ENCODE results near the gene GNPDA1. TPM values are rescaled to one million over a fixed set of nuclear protein-coding genes. Genes with fewer than 3 reads are reported as not detected.

Gene GNPDA1
- total RNA-seq (2013; cell fraction: nucleolus; rRNA removed), result 3.0 and 3.9 TPM in 2 replicates
- 2.6 and 3.2 TPM in 2 replicates for total RNA-seq (2014; rRNA removed)
- 3.0 and 3.5 TPM in 2 replicates for total RNA-seq (2014; rRNA removed; fragmentation: Illumina TruSeq; extraction: Trizol)
- 3.4 and 4.5 TPM in 2 replicates for total RNA-seq (2021)
- 8.0 TPM for polyA plus RNA-seq (2011; ENCODE audit: low read depth)
- polyA plus RNA-seq (2011; rRNA removed), result 0.68 and 1.0 TPM in 2 replicates
- 1.4 and 1.8 TPM in 2 replicates for polyA plus RNA-seq (2011; cell fraction: cytosol; rRNA removed)
- 1.1 and 1.2 TPM in 2 replicates for polyA plus RNA-seq (2011; cell fraction: nucleus; rRNA removed)
- polyA plus RNA-seq (2012), result 9.2 and 13.1 TPM in 2 replicates
- polyA plus RNA-seq (2014; fragmentation: Illumina TruSeq; extraction: Trizol), result 5.2 and 5.5 TPM in 2 replicates
- 10 to 100 TPM in 1 of 2 experiments, 1 to 10 TPM in 1; 5.8 to 11.9 TPM for polyA plus RNA-seq (2014; fragmentation: Nextera tagmentation; extraction: Ambion mirVana)
- polyA plus RNA-seq (2014; rRNA removed), result 2.2 and 2.6 TPM in 2 replicates
- 1 to 10 TPM; 3.0 to 4.5 TPM for polyA plus RNA-seq (2016; fragmentation: Nextera tagmentation; extraction: Ambion mirVana)
- polyA minus RNA-seq (2011; rRNA and poly(A)+ RNA removed), result 0.44 and 2.1 TPM in 2 replicates
- polyA minus RNA-seq (2011; cell fraction: cytosol; rRNA and poly(A)+ RNA removed), result 0.62 and 1.5 TPM in 2 replicates
- polyA minus RNA-seq (2011; cell fraction: nucleus; rRNA and poly(A)+ RNA removed), result 0.12 and 0.48 TPM in 2 replicates
- percentile 41 among the genes with signal in this experiment for Bru-seq, nascent RNA
- BruChase-seq, experiment 1, labeled RNA remaining after a 6-hour chase, result percentile 43 among the genes with signal in this experiment
- percentile 43 among the genes with signal in this experiment for BruChase-seq, experiment 2, labeled RNA remaining after a 2-hour chase
- long read RNA-seq, experiment 1, partial matches to known transcripts, result 0 of 2 reads
- long read RNA-seq, experiment 1, other reads (novel, unspliced or antisense), result 1 of 2 reads
- long read RNA-seq, experiment 2, transcript GNPDA1-201 (7 exons, 2,273 nt), result major isoform, 13 of 16 reads
- long read RNA-seq, experiment 2, partial matches to known transcripts, result 0 of 16 reads
- long read RNA-seq, experiment 2, other reads (novel, unspliced or antisense), result 1 of 16 reads

- H3K9ac ChIP-seq (ENCODE audit: control insufficient read depth, insufficient read depth, low read length), result peak within 1 kb of the TSS; percentile 65
- H2AFZ ChIP-seq (ENCODE audit: control insufficient read depth, low read depth, low read length), result peak within 1 kb of the TSS; percentile 82
- intact Hi-C loops (cut with micrococcal nuclease; ENCODE audit: unreplicated experiment) (no loop called here), in situ Hi-C loops (cut with MboI) (no loop called here)
- FAIRE-seq, result no peak
- H3K79me2 ChIP-seq (ENCODE audit: control insufficient read depth, insufficient read depth, low read length), result no peaks in the 10 kb centered on the region
- no peaks in the 10 kb centered on the region for H4K20me1 ChIP-seq (ENCODE audit: control insufficient read depth, insufficient read depth)
- no peaks in the 10 kb centered on the region for H3K9me3 ChIP-seq (replicated peaks; ENCODE audit: control insufficient read depth, insufficient read depth, low read length)
- ChIA-PET CTCF (interaction anchor here (0.7 to 8.9 kb wide), 9 partner anchors 13 to 321 kb away, joined by 3 to 120 read pairs (median 4); partner anchors contain the start of gene RNF14), SMC1A (ENCODE audit: uncharacterized antibody, unreplicated experiment) (interaction anchor here (0.7 to 7.6 kb wide), 3 partner anchors 22 to 52 kb away, joined by 3 to 67 read pairs (median 5); no protein-coding TSS in a partner anchor), POLR2A (interaction anchor here (0.6 to 1.9 kb wide), 3 partner anchors 18 to 130 kb away, joined by 3 to 7 read pairs (median 3); partner anchors contain the start of gene RNF14), RAD21 (ENCODE audit: unreplicated experiment) (interaction anchor here (1.1 to 4.2 kb wide), 5 partner anchors 9 to 123 kb away, joined by 3 to 25 read pairs (median 4); no protein-coding TSS in a partner anchor)
- no peak within 1 kb of the TSS for H3K27ac ChIP-seq (ENCODE audit: control insufficient read depth, insufficient read depth)
- H3K36me3 ChIP-seq (ENCODE audit: control insufficient read depth in 2 of 2, insufficient read depth in 2 of 2, low read length in 1 of 2), result no peaks in the 10 kb centered on the region
- H3K4me2 ChIP-seq (ENCODE audit: control insufficient read depth, insufficient read depth), result peak within 1 kb of the TSS; percentile 93
- ATAC-seq, result peak; percentile 82
- no TSS peak for BruUV-seq (replicated peaks)
- peaks cover 0 to 2% of the 10 kb centered on the region in 2 experiments; a peak in 1 of 4 replicates for H3K27me3 ChIP-seq (replicated peaks in 1 of 2; ENCODE audit: control insufficient read depth in 2 of 2, insufficient read depth in 2 of 2, low read length in 1 of 2)
- peaks cover 18% of the 10 kb centered on the region for H3K4me1 ChIP-seq (ENCODE audit: control insufficient read depth, insufficient read depth, low read length)
- DNase-seq (ENCODE audit: low read depth, low spot score), result no peak
- WGBS (ENCODE audit: insufficient coverage, insufficient replicate concordance, low lambda C conversion rate, missing lambda C conversion rate), result 6% methylated on average over 46 of the region's 58 CpGs
- peak within 1 kb of the TSS; percentile 66 for H3K4me3 ChIP-seq
- TF ChIP-seq PAX5 (IDR thresholded peaks at IDR 0.05; ENCODE audit: borderline replicate concordance, low read depth, low read length), result no peak
- TF ChIP-seq POLR2A (IDR thresholded peaks at IDR 0.05; ENCODE audit: low read depth, low read length), result peak; percentile 74
- no peak for TF ChIP-seq SKIL (IDR thresholded peaks at IDR 0.05; ENCODE audit: low read depth, poor library complexity, severe bottlenecking)
- peak; percentile 14 for TF ChIP-seq FOS (IDR thresholded peaks at IDR 0.05; ENCODE audit: borderline replicate concordance, extremely low read depth, insufficient read length)
- 0 out of 2 replicates have a peak, but pooled peaks have one; percentile 31 for TF ChIP-seq NKRF (conservative IDR thresholded peaks at IDR 0.05)
- TF ChIP-seq PKNOX1 (IDR thresholded peaks at IDR 0.05), result no peak
- 0 out of 2 replicates have a peak, but pooled peaks have one; percentile 27 for TF ChIP-seq RELB (IDR thresholded peaks at IDR 0.05; ENCODE audit: low read depth)
- 0 out of 2 replicates have a peak, but pooled peaks have one; percentile 30 for TF ChIP-seq JUND (IDR thresholded peaks at IDR 0.05; ENCODE audit: low read depth, low read length)
Observed at GRCh38 chr5:142012792-142013388, at the start of gene GNPDA1. Gene GNPDA1, minus strand, starts transcription at chr5:142013027. Its CDS starts 992 bp downstream, at chr5:142012035.

All from GM12878 (cell line).